H9 (cell line): Measurements from ENCODE around the gene UBALD2. TPM values are rescaled to one million over a fixed set of nuclear protein-coding genes. Genes with fewer than 3 reads are reported as not detected.

Experiments used
- DNase-seq: peaks from one replicate; pipeline ENCODE4 v3.0.0-alpha.2; 2017
- H2AFZ ChIP-seq: one replicate; pipeline ENCODE4 v1.6.1; 2013; ENCODE audit warnings: mild to moderate bottlenecking, low read length, control low read depth, moderate library complexity
- H2AK5ac ChIP-seq: 2 replicates; pipeline ENCODE4 v1.6.1; 2013; ENCODE audit warnings: low read length, control low read depth, mixed read lengths; ENCODE audit not compliant: insufficient read length
- H2BK120ac ChIP-seq: one replicate; pipeline ENCODE4 v1.6.1; 2013; ENCODE audit warnings: low read depth, mild to moderate bottlenecking, low read length, control low read depth, inconsistent platforms; ENCODE audit not compliant: poor library complexity, severe bottlenecking
- H2BK12ac ChIP-seq: 2 replicates; pipeline ENCODE4 v1.6.1; 2013; ENCODE audit warnings: low read length, control low read depth, mixed read lengths, low read depth; ENCODE audit not compliant: insufficient read length
- H2BK15ac ChIP-seq: 2 replicates; pipeline ENCODE4 v1.6.1; 2013; ENCODE audit warnings: low read depth, low read length, control low read depth
- H2BK20ac ChIP-seq: one replicate; pipeline ENCODE4 v1.6.1; 2013; ENCODE audit warnings: low read depth, mild to moderate bottlenecking, low read length, control low read depth, inconsistent platforms; ENCODE audit not compliant: poor library complexity, severe bottlenecking
- H2BK5ac ChIP-seq: 2 replicates; pipeline ENCODE4 v1.6.1; 2013; ENCODE audit warnings: low read length, control low read depth, mixed read lengths; ENCODE audit not compliant: insufficient read length
- H3K14ac ChIP-seq: 2 replicates; pipeline ENCODE4 v1.6.1; 2013; ENCODE audit warnings: low read length, control low read depth; ENCODE audit not compliant: insufficient read depth
- H3K18ac ChIP-seq: 2 replicates; pipeline ENCODE4 v1.6.1; 2013; ENCODE audit warnings: low read depth, mild to moderate bottlenecking, mixed read lengths, low read length, control low read depth; ENCODE audit not compliant: insufficient read length
- H3K23ac ChIP-seq: 2 replicates; pipeline ENCODE4 v1.6.1; 2013; ENCODE audit warnings: low read length, control low read depth, mixed read lengths, low read depth; ENCODE audit not compliant: insufficient read length
- H3K23me2 ChIP-seq: 2 replicates; pipeline ENCODE4 v1.6.1; 2013; ENCODE audit warnings: low read depth, mild to moderate bottlenecking, mixed read lengths, low read length, control low read depth; ENCODE audit not compliant: insufficient read length, poor library complexity, severe bottlenecking
- H3K27ac ChIP-seq: 2 replicates; pipeline ENCODE4 v1.5.1; 2013; ENCODE audit warnings: low read length, control low read depth, mixed read lengths, low read depth; ENCODE audit not compliant: insufficient read length
- H3K27me3 ChIP-seq: 2 replicates; pipeline ENCODE4 v1.6.1; 2013; ENCODE audit warnings: low read length, control low read depth, inconsistent platforms; ENCODE audit not compliant: insufficient read depth
- H3K4ac ChIP-seq: 2 replicates; pipeline ENCODE4 v1.6.1; 2013; ENCODE audit warnings: low read depth, mild to moderate bottlenecking, control low read depth, inconsistent platforms, low read length, moderate library complexity
- H3K4me1 ChIP-seq: 2 replicates; pipeline ENCODE4 v1.6.1; 2013; ENCODE audit warnings: low read length, control low read depth, inconsistent platforms; ENCODE audit not compliant: insufficient read depth
- H3K4me2 ChIP-seq: 2 replicates; pipeline ENCODE4 v1.6.1; 2013; ENCODE audit warnings: low read length, control low read depth, mixed read lengths; ENCODE audit not compliant: insufficient read length, insufficient read depth
- H3K56ac ChIP-seq: 2 replicates; pipeline ENCODE4 v1.6.1; 2013; ENCODE audit warnings: low read depth, mild to moderate bottlenecking, mixed read lengths, low read length, control low read depth; ENCODE audit not compliant: insufficient read length
- H3K79me1 ChIP-seq: 2 replicates; pipeline ENCODE4 v1.6.1; 2013; ENCODE audit warnings: low read depth, mild to moderate bottlenecking, moderate library complexity, low read length, control low read depth, inconsistent platforms; ENCODE audit not compliant: insufficient read depth, poor library complexity, severe bottlenecking
- H3K79me2 ChIP-seq: 2 replicates; pipeline ENCODE4 v1.6.1; 2013; ENCODE audit warnings: low read length, control low read depth, inconsistent platforms; ENCODE audit not compliant: insufficient read depth
- H3K9ac ChIP-seq: 2 replicates; pipeline ENCODE4 v1.6.1; 2013; ENCODE audit warnings: low read length, control low read depth, mixed read lengths; ENCODE audit not compliant: insufficient read length; ENCODE audit errors: extremely low read depth
- H3K9me3 ChIP-seq: one replicate; pipeline ENCODE4 v1.6.1; 2013; ENCODE audit warnings: low read depth, low read length, inconsistent platforms; ENCODE audit not compliant: control insufficient read depth
- H3T11ph ChIP-seq: one replicate; pipeline ENCODE4 v1.6.1; 2013; ENCODE audit warnings: mild to moderate bottlenecking, low read length, control low read depth, inconsistent platforms
- H4K20me1 ChIP-seq: one replicate; pipeline ENCODE4 v1.6.1; 2013; ENCODE audit not compliant: control insufficient read depth, insufficient read length, insufficient read depth
- H4K5ac ChIP-seq: 2 replicates; pipeline ENCODE4 v1.6.1; 2013; ENCODE audit warnings: low read depth, mild to moderate bottlenecking, mixed read lengths, low read length, control low read depth; ENCODE audit not compliant: insufficient read length
- H4K8ac ChIP-seq: replicated peaks from 2 replicates; pipeline ENCODE4 v1.6.1; 2013; ENCODE audit warnings: low read length, control low read depth, mixed read lengths, low read depth; ENCODE audit not compliant: insufficient read length
- H4K91ac ChIP-seq: 2 replicates; pipeline ENCODE4 v1.6.1; 2013; ENCODE audit warnings: low read depth, mild to moderate bottlenecking, moderate library complexity, mixed read lengths, low read length, control low read depth; ENCODE audit not compliant: insufficient read length
- H3K27ac Mint-ChIP-seq, 3 experiments: 2 replicates in 2 of 3; 3 replicates in 1 of 3; pipeline ENCODE4 v1.8.0; 2020 to 2021; ENCODE audit warnings: mixed read lengths in 3 of 3, mild to moderate bottlenecking in 1 of 3, moderate library complexity in 1 of 3
- H3K27me3 Mint-ChIP-seq: 2 replicates; pipeline ENCODE4 v1.8.0; 2021; ENCODE audit warnings: low read depth, mild to moderate bottlenecking, moderate library complexity, mixed read lengths
- H3K36me3 Mint-ChIP-seq, 3 experiments: 2 replicates in 2 of 3; 3 replicates in 1 of 3; pipeline ENCODE4 v1.8.0; 2020 to 2021; ENCODE audit warnings: low read depth in 3 of 3, mixed read lengths in 3 of 3; ENCODE audit not compliant: insufficient read depth in 1 of 3
- H3K4me1 Mint-ChIP-seq, 2 experiments: 2 replicates each; pipeline ENCODE4 v1.8.0; 2020; ENCODE audit warnings: mixed read lengths in 2 of 2
- H3K4me3 Mint-ChIP-seq, 2 experiments: 2 replicates in 1 of 2; 3 replicates in 1 of 2; pipeline ENCODE4 v1.8.0; 2020 to 2021; ENCODE audit warnings: mild to moderate bottlenecking in 2 of 2, mixed read lengths in 2 of 2, moderate library complexity in 1 of 2
- H3K9me3 Mint-ChIP-seq, 2 experiments: 2 replicates in 1 of 2; 3 replicates in 1 of 2; pipeline ENCODE4 v1.8.0; 2020; ENCODE audit warnings: mild to moderate bottlenecking in 2 of 2, mixed read lengths in 2 of 2, moderate library complexity in 1 of 2
- WGBS: extraction: QIAGEN DNeasy Blood & Tissue Kit; methylation state at CpG from one replicate; pipeline ENCODE4 v1.1.7; 2013; ENCODE audit warnings: missing lambda C conversion rate, low lambda C conversion rate, mixed read lengths; ENCODE audit not compliant: insufficient read length; ENCODE audit errors: extremely low coverage; 5-methylcytosine and 5-hydroxymethylcytosine counted together
- total RNA-seq: library from RNA; stranded (reverse); gene quantifications from 2 replicates; pipeline ENCODE4 v1.2.1, GENCODE V29; 2021
- TF ChIP-seq, protein P1 (sequence below): fragments of 200-600 bp; sonication (generic); conservative IDR thresholded peaks from 3 replicates; pipeline ENCODE4 v1.8.0; 2021; ENCODE audit warnings: antibody characterized with exemption, mild to moderate bottlenecking

Gene UBALD2
- total RNA-seq, 1 experiment from 2014 or later = 25.8 TPM

DNA sequence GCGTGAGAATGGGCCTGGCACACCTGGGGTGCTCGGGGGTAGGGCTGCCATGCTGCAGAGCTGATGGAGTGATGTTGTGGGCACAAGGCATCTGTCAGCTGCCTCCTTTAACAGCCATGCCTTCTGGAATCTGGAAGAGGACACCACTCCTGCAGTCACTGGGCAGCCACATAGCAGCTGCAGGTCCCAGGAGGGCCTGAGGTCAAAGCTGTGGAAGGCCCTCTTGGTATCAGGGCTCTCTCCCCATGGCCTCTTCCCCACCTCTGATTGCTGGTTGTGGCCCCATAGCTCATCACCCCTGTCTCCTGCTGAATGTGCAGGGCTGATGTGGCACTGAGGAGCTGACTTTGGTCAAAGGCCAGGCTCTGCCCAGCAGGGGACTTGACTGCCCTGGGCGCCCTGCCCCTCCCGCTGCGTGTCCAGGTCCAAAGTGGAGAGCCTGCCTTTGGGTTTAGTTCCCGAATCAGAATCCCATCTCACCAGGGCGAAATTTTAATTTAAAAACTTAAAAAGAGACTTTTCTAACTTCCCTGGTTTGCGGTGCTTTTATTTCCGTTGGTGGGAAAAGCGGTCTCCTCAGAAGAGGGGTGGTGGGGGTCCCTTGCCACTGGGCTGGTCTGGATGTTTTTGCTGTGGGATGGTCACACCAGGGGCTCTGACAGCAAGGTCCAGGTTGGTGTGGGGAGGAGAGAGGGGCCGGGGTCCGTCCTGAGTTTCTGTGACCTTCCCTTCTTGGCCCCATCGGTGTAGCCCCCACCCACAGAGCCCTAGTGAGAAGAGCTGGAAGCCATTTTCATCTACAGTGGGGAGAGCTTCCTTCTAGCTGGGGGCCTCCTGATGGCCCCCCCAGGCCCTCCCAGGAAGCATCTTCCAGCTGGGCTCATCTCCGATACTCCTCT, 5.9 kb downstream of the UBALD2 start:
- Histone ChIP-seq H3K4ac (no peak overlapping the region), H4K20me1 (no peaks in the 10 kb centered on the region), H3K79me2 (peaks cover 2% of the 10 kb centered on the region; the same call in 1 of the 2 replicates), H3K4me2 (no peak overlapping the region), H3K79me1 (peaks cover 7% of the 10 kb centered on the region), H4K5ac (no peak overlapping the region), H4K8ac (no peak overlapping the region), H3K23ac (no peak overlapping the region), H2AFZ (no peak overlapping the region), H3K27me3 (no peaks in the 10 kb centered on the region), H4K91ac (peak overlapping the region; percentile 88), H3T11ph (no peak overlapping the region), H2AK5ac (no peak overlapping the region), H2BK120ac (no peak overlapping the region), H3K14ac (no peak overlapping the region), H3K9me3 (no peaks in the 10 kb centered on the region), H3K4me1 (peaks cover 5% of the 10 kb centered on the region), H3K23me2 (peaks cover 4% of the 10 kb centered on the region), H3K27ac (no peak overlapping the region), H3K9ac (no peak overlapping the region), H2BK20ac (no peak overlapping the region), H3K56ac (no peak overlapping the region), H2BK12ac (no peak overlapping the region), H3K18ac (no peak overlapping the region), H2BK5ac (no peak overlapping the region), H2BK15ac (no peak overlapping the region)
- H3K27ac Mint-ChIP-seq = peak overlapping the region in 1 of 3 experiments; percentile 55; a peak in 1 of 7 replicates
- H3K4me3 Mint-ChIP-seq = no peak overlapping the region
- no peaks in the 10 kb centered on the region for H3K9me3 Mint-ChIP-seq
- H3K36me3 Mint-ChIP-seq = peaks cover 2 to 15% (median 10%) of the 10 kb centered on the region in 3 experiments; a peak in 6 of 7 replicates
- peaks cover 31 to 50% of the 10 kb centered on the region in 2 experiments for H3K4me1 Mint-ChIP-seq
- no CpG with 5 or more reads among the region's 14 CpGs for WGBS
- peaks cover 1% of the 10 kb centered on the region; the same call in 1 of the 2 replicates for H3K27me3 Mint-ChIP-seq
- no peak for DNase-seq
- TF ChIP-seq, protein P1, sequence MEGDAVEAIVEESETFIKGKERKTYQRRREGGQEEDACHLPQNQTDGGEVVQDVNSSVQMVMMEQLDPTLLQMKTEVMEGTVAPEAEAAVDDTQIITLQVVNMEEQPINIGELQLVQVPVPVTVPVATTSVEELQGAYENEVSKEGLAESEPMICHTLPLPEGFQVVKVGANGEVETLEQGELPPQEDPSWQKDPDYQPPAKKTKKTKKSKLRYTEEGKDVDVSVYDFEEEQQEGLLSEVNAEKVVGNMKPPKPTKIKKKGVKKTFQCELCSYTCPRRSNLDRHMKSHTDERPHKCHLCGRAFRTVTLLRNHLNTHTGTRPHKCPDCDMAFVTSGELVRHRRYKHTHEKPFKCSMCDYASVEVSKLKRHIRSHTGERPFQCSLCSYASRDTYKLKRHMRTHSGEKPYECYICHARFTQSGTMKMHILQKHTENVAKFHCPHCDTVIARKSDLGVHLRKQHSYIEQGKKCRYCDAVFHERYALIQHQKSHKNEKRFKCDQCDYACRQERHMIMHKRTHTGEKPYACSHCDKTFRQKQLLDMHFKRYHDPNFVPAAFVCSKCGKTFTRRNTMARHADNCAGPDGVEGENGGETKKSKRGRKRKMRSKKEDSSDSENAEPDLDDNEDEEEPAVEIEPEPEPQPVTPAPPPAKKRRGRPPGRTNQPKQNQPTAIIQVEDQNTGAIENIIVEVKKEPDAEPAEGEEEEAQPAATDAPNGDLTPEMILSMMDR = no peak
